HG02981 (cell line): ENCODE results near the gene DDX27.
"Not testable (repeated sequence)": the region's sequence is repeated elsewhere in the genome, so short reads cannot be mapped to it uniquely, and the experiment has no call there.

Experiments
- ATAC-seq: cut with Tn5 transposase; IDR thresholded peaks from one replicate; pipeline ENCODE4 v1.9.1; 2021; ENCODE audit warnings: mild to moderate bottlenecking, moderate library complexity; ENCODE audit not compliant: unreplicated experiment

DDX27 gene

GRCh38 chr20:49199729-49200293 lies 19.4 kb upstream of the DDX27 start:
- ATAC-seq: no peak

GRCh38 chr20:49203011-49203410 lies 16.2 kb upstream of the DDX27 start:
- ATAC-seq: no peak

GRCh38 chr20:49203746-49204145 lies 15.5 kb upstream of the DDX27 start:
- ATAC-seq: no peak

DNA sequence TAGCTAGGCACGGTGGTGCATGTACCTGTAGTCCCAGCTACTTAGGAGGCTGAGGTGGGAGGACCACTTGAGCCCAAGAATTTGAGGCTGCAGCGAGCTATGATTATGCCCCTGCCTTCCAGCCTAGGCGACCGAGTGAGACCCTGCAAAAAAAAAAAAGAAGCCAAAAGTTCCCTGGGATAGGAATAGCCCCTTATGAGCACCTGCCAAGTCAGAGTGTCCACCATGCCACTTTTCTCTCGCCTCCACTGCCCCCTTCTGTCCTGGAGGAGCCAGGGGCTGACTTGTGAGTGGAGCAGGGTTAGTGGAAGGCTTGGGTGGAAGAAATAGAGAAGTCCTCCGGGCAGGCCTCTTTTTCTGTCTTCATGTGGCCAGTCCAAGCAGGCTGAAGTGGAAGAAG lies 12.1 kb upstream of the DDX27 start:
- ATAC-seq: no peak

GRCh38 chr20:49210101-49210756 lies 9.0 kb upstream of the DDX27 start:
- no peak for ATAC-seq

GRCh38 chr20:49210757-49211110 lies 8.5 kb upstream of the DDX27 start:
- ATAC-seq: no peak

- no peak for ATAC-seq
Measured at GRCh38 chr20:49214571-49214970, 4.6 kb upstream of the DDX27 start.

GRCh38 chr20:49215232-49215631 lies 4.0 kb upstream of the DDX27 start:
- ATAC-seq: no peak

DNA sequence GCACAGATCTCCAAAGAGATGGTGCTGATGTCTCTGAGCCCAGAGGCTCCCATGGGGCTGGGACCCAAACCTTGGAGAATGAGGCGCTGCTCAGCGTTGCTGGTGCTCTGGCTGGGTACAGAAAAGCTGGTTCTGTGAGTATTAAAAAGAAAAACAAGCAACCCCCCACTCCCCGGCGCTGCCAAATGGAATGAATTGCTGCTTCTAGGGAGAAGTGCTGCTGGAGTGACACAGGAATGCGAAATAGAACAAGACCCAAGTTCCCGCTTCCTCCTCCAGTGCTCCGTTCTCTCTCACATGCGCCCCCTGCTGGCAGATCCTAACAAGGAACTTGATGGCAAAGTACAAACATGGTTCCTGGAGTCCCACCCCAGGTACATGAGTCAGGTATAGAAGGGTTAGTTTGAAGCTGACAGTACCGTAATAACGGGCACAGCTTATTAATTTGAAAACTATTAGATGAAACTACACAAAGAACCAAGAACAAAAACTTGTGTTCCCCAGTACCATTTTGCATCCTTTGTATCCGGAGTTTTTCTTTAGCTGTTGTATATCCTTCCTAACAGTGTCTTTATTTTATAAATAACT lies 2.1 kb upstream of the DDX27 start:
- ATAC-seq: no peak

GRCh38 chr20:49218739-49219090 lies 501 bp upstream of the DDX27 start:
- ATAC-seq: not testable (repeated sequence)

DNA sequence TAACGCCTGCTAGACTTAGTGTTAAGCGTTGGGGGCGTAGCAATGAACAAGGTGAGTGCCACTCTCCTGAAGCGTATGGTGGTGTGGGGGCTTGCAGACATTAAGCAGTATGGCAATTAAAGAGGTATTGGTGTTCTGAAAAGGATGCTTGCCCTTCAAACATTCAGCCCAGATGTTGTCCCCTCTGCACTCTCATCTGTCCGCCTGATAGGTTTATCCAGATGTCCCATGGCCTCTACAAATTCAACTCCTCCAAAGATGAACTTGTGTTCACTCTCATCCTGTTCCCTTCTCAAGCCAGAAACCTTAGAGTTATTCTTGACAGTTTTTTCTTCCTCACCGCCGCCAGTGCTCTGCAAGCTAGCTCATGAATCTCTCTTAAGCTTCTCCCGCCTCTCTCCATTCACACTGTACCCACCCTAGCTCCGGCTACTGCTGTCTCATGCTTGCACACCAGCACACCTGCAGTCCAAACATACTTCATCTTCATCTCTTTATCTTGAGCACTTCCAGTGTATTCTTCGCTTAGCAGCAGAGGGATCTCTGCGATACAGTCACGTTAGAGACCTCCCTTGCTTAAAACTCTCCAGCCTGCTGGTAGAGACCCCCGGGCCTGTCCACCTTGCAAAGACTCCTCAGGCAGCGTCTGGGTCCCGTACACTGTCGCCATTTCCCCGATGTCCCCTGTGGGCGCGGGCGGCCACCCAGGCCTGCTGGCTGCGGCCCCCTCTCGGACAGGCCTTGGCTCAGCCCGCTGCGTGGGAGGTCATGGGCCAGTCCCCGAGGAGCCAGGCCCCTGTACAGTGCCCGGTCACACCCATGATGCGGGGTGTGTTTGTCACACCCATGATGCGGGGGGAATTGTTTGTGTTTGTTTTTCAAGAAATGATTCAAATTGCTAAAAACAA lies 962 bp downstream of the DDX27 start:
- ATAC-seq: no peak

DNA sequence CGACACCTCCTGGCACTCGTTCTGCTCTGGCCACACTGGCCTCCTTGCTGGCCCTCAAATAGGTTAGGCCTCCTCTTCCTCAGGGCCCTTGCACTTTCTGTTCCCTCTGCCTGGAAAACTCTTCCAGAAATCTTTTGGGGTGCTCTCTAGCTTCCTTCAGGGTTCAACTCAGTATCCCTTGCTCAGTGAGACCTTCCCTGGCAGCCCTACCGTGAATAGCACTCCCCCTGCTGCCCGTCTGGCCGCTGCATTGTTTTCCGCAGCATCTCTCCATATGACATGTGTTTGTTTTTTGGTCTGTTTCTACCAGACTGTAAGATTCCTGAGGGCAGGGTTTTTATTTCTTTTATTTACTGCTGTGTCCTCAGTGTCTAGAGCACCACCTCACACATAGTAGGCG lies 6.7 kb downstream of the DDX27 start:
- ATAC-seq: no peak

GRCh38 chr20:49228676-49229075 lies 9.5 kb downstream of the DDX27 start:
- no peak for ATAC-seq

DNA sequence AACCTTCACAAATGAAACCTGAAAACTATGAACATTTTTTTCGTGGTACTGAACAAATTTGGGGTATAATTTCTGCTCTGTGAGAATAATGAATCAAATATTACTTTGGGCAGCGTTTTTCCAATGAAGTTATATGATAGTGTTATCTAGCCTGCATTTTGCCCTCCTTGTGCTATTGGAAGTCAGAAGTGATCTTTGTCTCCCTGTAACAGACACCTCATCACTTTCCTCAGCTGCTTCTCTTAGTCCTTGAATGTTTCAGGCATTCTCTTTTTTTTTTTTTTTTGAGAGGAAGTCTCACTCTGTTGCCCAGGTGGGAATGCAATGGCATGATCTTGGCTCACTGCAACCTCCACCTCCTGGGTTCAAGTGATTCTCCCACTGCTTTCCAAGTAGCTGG lies 10.2 kb downstream of the DDX27 start:
- no peak for ATAC-seq

GRCh38 chr20:49230021-49230420 lies 10.8 kb downstream of the DDX27 start:
- no peak for ATAC-seq

DNA sequence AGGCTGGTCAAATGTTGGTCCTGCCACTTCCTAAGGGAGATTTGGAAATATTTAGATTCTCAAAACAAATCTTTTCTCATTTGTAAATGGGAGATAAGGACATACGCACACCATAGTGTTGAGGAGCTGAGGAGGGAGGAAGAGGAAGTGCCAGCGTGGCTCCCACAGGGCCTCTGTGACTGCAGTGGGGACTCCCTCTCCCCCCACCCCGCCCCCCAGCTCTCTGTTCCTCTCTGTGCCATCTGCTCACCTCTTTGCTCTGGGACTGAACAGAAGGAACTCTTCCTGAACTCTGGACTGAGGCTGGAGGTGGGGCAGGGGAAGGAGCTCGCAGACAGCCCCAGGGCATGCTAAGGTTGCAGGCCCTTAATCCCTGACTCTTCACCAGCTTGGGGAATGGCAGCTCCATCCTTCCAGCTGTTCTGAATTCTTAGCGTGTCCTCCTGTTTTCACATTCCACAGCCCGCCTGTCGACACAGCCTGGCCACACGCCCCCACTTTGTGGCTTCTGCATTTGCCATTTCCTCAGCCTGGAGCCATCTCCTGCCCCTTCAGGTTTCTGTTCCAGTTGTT lies 11.4 kb downstream of the DDX27 start:
- no peak for ATAC-seq

DNA sequence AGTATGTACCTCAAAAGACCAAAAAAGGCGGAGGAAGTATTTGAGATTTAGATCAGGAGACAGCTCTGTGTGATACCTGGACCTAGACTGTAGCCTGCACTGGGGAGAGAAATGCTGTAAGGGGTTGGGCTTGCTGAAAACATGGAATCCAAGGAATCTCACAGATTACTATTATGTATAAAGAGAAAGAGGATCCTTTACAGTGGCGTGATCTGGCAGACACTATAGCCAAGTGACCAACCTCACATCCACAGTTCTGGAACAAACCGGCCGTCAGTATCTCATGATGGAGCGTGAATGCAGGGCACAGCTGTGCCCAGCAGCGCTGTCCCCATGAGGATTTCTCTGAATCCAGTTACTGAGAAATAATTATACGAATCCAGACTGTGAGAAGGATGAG lies 12.3 kb downstream of the DDX27 start:
- ATAC-seq: no peak

- no peak for ATAC-seq
Measured at GRCh38 chr20:49233226-49233625, 14.0 kb downstream of the DDX27 start.

DNA sequence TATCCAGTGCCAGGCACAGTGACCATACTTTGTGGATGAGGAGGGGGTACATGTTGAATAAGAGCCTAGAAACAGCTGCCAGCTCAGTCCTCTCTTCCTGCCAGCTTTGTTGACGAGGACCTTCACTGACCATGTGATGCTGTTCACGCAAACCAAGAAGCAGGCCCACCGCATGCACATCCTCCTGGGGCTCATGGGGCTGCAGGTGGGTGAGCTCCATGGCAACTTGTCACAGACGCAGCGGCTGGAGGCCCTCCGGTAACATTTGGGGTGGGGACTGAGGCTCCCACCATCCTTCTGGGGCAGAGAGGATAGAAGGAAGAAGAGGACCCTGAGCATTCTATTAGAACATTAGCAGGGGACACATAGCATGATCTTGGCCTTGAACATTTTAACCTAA lies 15.6 kb downstream of the DDX27 start:
- ATAC-seq: no peak

DNA sequence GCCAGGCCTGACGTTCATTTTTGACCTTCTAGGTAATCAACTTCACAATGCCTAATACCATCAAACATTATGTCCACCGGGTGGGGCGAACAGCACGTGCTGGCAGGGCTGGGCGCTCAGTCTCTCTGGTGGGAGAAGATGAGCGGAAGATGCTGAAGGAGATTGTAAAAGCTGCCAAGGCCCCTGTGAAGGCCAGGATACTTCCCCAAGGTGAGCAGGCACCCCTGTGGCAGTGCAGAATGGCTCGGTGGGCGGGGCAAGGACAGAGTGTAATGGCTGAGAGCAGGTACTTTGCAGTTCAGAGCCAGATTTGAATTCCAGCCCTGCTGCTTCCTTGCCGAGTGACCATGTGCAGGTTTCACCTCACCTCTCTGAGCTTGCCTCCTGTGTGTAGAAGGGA lies 17.1 kb downstream of the DDX27 start:
- no peak for ATAC-seq

- no peak for ATAC-seq
Measured at GRCh38 chr20:49237531-49237930, 18.3 kb downstream of the DDX27 start.
